Stimulated activated CD4-positive, alpha-beta T cell treated with anti-CD3 and anti-CD28 coated beads, TNF-alpha, amount 100 ng/mL, for 4 hours (primary cell): ENCODE measurements around the gene SLC26A1.

ENCODE experiments used
- DNase-seq, 3 experiments: peaks; one replicate each; pipeline ENCODE4 v3.0.0-alpha.2; 2020; ENCODE audit warnings: low read depth in 3 of 3

The SLC26A1 gene

DNA sequence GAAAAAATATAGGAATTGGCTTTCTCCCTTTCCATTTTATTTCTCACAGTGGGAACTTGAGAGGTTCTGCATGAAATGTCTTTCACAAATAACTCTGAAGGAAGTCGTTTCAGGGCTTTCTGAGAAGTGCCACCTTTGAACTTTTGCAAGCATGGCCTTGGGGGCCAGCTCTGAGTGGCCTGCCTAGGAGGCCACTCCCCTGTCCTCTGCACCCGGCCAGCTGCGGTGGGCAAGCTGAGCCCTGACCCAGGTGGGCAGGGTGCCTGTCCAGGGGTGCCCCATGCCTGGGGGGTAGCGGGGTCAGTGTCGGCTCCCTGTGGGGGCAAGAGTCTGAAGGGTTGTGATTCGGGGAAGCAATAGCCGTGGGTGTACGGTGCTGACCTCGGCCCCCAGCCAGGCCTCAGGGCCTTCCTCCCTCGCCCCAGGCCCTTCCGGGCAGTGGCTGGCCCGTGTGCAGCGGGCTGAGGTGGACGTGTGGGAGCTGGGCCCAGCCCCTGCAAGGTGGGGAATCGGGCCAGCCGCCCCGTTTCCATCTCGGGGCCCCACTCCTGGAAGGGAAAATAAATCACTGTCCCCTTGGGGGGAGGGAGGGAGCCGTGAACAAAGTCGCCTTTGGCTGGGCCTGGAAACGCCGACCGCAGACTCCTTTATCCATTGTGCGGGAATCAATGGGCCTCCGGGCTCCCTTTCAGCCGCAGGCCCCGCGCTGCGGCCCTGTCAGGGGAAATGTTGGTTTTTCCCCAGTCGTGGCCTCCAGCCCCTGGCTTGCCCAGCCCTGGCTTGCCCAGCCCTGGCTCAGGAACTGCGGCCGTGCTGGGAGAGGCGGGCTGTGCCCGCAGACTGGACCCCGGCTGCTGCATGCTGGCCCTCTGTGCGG is 21.3 kb upstream of the SLC26A1 start:
- no peak for DNase-seq

DNA sequence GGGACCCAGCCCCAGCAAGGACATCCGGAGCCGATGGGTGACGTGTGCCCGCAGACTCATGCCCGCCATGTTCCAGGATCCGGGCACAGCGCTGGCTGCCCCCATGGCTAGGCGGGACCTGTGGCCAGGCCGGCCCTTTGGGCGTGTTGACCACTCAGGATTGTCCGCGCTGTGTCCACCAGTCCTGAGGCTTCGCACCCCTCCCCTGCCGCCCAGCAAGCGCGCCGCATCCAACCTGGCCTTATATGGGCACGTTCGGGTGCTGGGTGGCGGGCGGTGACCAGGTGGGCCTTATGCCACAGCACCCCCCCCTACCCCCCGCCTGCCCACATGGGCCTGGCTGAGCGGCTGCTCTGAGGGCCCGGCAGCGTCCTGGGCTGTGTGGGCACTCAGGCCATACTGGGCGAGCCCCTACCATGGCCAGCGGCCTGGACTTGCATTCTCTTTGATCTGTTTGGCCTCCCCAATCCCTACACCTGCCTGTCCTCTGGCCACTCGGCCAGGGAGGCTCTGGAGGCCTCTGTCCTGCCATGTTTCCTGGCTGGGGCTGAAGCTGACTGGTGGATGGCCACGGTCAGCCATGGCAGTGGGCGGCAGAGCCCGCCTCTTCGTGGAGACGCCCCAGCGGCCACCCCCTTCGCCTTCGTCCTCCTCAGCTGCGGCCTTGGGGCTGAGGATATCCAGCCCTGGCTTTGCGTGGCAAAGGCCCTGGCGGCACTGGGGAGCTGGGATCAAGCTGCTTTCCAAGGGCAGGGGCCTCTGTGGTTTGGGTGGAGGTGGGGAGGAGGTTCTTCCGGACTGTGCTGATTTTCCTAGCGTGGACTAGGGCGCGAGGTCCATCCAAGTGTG is 20.2 kb upstream of the SLC26A1 start:
- DNase-seq: no peak

DNA sequence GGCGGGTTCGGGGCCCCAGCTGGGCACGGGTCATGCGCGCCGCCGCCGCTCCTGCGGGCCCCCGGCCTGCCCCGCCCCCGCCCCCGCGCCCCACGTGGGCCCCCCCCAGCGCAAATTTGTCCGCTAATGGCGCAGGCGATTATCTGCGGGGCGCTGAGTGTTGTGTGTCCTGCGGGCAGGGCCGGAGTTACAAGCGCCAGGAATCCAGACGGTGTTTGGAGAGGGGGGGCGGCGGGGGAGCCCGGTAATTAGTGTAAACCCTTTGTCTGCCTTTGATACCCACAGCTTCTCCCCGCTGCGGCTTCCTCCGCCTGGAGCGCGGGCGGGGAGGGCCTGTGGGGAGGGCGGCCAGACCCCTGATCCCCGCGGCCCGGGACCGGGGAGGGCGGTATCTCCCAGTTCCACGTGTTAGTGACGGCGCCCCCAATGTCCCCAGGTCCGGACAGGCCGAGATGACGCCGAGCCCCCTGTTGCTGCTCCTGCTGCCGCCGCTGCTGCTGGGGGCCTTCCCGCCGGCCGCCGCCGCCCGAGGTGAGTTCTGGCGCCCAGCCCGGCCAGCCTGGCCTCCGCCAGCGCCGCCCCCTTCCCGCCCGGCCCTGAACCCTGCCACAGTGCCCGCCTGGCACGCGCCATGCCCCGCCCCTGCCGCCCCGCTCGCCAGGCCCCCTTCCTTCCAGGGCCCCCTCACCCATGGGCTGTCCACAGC is 19.0 kb upstream of the SLC26A1 start:
- peak in 2 of 3 experiments; percentile 13 to 26 for DNase-seq

DNA sequence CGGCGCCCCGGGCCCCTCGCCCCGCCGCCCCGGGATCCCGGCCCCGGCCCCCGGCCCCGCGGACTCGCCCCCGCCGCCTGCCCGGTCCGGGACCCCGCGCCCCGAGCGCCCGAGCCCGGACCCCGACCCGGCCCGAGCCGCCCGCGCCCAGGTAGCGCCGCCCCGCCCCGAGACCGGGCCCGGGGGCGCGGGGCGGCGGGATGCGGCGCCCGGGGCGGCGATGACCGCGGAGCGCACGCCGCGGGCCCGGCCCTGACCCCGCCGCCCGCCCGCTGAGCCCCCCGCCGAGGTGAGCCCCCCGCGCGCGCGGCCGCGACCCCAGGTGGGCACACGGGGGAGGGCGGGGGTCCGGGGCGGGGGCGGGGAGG is 18.4 kb upstream of the SLC26A1 start:
- no peak for DNase-seq

DNA sequence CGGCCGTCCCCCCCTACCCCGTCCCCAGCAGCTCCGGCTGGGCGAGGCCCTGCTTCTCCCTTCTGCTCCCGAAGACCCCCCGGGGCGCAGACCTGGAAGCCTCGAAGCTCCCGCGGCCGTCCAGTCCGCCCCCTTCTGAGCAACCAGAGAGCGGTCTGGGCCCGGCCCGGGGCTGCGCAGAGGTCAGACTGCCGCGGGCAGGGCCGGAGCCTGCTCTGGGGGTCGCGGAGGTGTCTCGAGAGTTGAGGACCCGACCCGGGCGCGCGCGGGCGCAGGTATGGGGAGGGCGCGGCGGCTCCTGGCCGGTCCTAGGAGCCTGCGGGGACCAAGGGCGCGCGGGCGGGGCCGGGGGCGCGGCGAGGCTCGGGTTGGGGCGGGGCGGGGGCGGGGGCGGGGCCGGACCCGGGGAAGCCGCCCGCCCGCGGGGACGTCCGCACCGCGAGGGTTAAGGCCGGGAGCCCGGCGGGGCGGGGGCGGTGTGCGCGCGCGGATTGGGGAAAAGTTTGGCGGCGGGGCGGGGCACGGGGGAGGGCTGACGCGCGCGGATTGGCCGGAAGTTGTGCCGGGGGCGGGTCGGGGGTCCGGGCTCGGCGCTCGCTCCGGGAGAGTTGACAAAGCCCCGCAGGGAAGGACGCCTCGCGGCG is 17.9 kb upstream of the SLC26A1 start, which contains the start of gene FGFRL1:
Gene FGFRL1 (plus strand): TSS at position 605 of the 644 bp plus-strand sequence. CDS start 860 bp downstream, outside the sequence.
- peak; percentile 84 to 96 (median 92) for DNase-seq

DNA sequence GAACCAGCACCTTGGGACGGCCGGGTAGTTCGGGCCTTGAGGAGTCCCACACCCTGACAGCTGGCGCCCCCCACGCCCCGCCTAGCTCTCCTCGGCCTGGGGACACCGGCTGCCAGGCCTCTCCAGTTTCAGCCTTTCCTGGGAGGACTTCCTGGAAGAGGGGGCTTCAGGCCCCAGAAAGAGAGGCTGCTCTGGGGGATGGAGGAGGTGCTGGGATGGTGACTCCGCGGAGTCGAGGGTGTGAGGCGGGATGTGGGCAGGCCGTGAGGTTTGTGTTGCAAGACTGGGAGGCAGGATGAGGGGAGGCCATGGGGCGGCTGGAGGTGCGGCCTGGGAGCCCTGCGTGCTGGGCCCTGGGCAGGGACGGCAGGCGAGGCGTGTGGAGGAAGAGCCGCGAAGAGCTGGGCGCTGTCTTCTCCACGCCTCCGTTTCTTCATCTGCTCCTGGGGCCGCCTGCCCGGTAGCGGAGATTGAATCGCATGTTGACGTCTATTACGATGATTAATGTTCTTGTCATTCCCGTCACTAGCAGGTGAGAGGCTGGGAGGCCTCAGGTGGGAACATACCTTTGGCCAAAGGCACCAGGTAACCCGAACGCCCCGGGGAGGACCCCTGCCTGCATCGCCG is 17.3 kb upstream of the SLC26A1 start:
- DNase-seq: peak; percentile 31 to 46 (median 43)

DNA sequence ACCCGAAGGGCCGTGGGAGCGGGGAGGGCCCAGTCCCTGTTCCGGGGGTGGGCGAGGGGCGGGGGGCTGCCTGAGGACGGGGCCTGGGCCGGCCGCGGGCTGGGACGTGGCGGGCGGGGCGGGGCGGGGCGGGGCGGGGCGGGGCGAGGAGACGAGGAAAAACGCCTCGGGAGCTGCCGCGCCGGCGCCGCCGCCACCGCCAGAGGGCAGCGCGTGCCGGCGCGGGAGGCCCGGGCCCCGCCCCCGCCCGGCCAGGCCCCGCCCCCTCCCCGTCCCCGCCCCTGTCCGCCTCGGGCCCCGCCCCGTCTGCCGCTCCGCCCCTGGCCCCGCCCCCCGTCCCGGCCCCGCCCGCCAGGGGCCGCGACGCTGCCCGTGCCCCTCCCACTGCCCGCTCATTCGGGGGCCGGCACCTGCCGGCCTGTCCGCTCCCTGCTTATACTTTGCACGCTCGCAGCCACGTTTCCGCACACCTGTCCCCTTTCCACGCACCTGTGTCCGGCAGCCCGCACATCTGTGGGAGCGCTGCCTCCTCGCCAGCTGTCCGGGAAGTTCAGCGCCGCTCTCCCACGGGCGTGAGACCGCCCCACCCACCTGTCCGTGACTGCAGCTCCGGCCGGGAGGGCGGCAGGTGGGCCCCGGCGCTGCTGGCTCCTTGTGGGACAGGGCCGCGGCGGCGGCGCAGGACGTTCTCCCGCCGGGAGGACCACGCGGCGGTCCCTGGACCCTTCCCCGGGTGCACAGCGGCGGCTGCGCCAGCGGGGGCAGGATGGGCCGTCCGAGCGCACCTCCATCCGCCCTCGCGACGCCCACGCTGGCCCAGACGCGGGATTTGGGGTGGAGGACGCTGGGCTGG is 16.6 kb upstream of the SLC26A1 start:
- DNase-seq: peak; percentile 55 to 77 (median 64)

DNA sequence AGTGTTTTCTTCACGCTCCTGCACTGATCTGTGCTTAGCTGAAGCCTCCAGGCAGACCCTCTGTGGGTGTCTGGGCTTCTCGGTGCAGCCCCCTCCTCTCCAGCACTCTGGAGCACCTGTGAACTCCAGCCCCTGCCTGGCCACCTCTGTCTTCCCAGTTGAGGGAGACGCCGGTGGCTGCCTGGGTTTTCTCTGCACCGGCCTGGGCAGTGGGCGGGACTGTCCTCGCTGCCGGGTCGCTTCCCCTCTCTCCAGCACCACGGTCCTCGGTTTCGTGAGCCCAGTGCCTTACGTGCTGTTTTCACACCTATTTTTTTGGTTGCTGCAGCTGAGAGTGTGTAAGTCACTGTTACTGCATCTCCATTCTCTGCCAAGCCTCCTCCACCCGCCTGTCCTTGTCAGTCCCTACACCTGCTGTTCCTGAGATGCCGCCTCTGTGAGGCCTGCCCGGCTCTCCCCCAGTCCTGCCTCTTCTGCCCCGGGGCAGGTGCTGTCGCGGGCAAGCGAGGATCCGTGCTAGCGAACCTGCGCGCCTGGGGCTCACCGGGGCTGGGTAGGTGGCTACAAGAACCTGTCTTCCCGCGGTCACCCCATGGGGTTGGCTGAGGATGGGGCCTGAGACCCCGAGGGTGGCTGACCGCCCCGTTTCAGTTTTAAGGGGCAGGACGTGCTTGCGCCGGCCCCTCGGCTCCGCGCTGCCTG is 15.8 kb upstream of the SLC26A1 start:
- DNase-seq: peak in 1 of 3 experiments; percentile 19

DNA sequence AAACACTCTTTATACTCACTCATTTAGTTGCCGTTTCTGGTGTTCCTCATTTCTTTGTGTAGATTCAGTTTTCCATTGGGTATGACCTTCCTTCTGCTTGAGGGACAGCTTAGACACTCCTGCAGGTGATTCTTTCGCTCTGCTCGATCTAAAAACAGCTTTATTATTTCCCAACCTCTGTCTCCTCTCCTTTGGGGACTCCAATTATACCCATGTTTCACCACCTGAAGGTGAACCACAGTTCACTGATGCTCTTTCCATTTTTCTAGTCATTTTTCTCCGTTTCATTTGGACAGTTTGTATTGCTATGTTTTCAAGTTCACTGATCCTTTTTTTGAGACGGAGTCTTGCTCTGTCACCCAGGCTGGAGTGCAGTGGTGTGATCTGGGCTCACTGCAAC is 13.7 kb upstream of the SLC26A1 start:
- no peak for DNase-seq

DNA sequence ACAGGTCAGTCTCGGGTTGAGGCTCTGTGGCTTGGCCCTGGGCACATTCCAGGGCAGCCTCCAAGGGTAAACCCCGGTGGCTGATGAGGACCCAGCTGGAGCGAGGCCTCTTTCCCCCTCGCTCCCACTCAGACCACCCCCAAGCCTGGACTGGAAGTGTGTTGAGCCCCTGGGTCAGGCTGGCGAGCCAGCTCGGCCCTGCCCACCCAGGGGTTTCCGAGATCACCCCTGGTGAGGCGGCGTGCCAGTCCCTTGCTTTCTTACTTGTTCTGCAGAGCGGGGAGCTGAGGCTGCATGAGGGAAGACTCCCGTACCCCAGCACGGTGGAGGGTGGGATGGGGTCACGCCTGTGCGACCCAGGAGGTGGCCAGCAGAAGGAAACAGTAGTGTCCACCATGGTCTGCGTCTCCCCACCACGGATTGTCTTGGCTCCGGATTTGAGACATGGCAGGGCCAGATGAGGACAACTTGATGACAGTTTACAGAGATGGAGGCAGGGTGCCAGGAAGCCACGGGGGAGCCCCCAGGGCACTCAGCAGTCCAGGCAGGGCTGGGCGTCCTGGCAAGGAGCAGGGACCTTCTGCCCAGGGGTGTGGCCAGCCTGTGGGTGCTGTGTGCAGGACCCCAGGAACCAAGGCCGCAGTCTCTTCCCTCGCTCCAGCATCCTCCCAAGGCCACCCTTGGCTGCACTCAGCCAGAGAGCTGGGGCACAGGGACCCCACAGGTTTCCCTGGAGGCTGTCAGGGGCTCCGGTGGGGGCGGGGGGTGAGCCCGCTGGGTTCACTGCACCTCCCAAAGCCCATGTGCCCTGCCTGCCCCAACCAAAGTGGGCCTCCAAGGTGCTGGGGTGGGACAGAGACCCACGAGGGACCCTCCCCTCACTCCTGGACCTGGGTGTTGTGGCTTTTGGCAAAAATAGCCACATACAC is 11.6 kb upstream of the SLC26A1 start:
- no peak for DNase-seq

DNA sequence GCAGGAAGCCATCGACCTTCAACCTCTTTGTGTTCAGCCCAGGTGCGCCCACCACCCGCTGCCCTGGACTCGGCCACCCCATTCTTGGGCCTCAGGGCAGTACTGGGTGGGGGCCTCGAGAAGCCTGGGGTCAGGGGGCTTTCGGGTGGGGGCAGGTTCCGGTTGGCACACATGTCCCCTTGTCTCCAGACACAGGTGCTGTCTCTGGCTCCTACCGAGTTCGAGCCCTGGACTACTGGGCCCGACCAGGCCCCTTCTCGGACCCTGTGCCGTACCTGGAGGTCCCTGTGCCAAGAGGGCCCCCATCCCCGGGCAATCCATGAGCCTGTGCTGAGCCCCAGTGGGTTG is 10.8 kb upstream of the SLC26A1 start:
- no peak for DNase-seq

DNA sequence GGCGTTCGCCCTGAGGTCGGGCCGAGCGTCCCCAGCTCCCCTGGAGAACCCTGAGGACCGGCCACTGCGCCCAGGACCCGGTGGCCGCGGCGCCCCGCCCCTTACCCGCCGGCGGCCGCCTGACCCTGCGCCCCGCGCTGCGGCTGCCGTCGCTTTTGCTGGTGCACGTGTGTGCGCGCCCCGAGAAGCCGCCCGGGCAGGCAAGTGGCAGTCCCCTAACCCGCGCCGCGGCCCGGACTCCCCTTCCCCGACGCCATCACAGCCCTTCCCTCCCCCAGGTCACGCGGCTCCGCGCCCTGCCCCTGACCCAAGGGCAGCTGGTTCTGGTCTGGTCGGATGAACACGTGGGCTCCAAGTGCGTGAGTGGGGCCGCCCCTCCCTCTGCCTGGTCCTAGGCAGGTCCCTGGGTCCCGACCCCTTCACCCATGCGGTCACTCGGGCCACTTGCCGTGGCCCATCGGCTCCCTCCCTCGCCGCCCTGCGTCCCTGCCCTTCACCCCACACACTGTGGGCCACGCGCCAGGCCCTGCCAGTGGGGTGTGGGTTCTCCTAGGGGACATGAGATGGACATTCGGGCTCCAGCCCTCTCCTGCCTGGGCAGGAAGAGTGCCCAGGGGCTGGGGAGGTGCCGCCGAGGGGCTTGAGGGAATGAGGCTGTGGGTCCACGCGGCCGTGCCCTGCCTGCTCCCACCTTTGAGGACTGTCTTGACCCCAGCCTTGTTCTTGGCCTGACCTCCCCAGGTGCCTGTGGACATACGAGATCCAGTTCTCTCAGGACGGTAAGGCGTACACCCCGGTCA is 10.3 kb upstream of the SLC26A1 start:
- no peak for DNase-seq

DNA sequence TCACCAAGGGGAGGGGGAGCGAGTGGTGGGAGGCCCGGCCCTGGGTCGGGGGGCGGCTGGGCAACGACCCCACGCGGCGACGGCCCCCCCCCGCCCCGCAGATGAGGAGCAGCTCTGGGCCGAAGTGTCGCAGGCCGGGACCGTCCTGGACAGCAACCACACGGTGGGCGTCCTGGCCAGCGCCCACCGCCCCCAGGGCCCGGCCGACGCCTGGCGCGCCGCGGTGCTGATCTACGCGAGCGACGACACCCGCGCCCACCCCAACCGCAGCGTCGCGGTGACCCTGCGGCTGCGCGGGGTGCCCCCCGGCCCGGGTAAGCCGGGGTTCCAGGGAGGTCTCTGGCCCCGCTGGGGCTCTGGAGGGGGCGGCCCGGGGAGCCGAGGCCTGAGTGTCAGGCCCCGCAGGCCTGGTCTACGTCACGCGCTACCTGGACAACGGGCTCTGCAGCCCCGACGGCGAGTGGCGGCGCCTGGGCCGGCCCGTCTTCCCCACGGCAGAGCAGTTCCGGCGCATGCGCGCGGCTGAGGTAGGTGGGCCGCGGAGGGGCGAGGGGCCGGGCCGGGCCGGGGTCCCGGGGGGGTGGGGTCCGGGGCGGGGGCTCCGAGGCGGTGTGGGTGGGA is 9.5 kb upstream of the SLC26A1 start:
- DNase-seq: no peak

DNA sequence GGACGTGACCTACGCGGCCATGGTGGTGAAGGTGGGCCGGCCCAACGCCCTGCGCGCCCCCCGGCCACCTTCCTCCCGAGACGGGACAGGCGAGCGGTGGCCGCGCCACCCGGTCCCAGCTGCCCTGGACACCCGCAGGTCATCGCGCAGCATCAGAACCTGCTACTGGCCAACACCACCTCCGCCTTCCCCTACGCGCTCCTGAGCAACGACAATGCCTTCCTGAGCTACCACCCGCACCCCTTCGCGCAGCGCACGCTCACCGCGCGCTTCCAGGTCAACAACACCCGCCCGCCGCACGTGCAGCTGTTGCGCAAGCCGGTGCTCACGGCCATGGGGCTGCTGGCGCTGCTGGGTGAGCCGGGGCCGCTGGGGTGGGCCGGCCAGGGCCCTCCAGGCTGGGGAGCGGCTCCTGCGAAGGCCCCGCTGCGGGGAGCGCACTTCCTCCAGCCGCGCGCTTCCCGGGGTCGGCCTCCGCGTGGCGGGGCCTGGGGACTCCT is 9.0 kb upstream of the SLC26A1 start:
- no peak for DNase-seq

DNA sequence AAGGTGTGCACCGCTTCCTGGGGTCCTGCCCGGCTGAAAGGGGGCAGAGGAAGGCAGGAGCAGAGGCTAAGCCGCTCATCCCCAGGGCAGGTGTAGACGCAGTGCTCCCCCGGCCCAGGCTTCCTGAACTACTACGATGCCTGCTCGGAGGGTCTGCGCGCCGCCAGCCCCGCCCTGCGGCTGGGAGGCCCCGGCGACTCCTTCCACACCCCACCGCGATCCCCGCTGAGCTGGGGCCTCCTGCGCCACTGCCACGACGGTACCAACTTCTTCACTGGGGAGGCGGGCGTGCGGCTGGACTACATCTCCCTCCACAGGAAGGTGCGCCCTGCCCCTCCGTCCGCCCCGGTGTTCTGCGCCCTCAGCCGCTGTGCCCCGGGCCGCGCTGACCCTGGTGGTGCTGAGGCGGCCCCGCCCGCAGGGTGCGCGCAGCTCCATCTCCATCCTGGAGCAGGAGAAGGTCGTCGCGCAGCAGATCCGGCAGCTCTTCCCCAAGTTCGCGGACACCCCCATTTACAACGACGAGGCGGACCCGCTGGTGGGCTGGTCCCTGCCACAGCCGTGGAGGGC is 8.4 kb upstream of the SLC26A1 start:
- no peak for DNase-seq

DNA sequence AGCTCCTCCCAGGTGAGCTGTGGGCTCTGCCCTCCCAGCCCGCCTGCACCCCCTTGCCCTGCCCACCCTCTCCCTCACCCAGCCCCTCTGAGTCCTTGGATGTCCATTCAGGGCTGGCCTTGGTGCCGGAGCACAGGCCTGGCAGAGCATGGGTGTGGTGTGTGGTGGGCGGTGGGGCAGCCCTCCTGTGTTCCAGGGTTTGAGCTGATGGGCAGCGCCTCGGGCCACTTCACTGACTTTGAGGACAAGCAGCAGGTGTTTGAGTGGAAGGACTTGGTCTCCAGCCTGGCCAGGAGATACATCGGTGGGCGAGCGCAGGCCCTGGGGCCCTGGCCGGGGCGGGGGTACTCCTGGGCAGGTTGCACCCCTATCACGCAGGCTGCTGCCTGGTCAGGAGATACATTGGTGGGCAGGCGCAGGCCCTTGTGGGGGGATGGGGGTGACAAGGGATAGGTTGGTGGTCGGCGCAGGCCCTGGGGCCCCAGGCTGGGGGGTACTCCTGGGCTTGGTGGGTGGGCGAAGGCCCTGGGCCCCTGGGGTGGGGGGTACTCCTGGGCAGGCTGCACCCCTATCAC is 7.6 kb upstream of the SLC26A1 start:
- no peak for DNase-seq
